Anterior cingulate cortex (tissue), 58 donors: Measurements from ENCODE around the gene GALT.

Experiments
- DNase-seq, 58 donors: peaks; one replicate each; lab custom pipeline; 2025; lab: John Stamatoyannopoulos, UW

Gene GALT

GRCh38 chr9:34646211-34647083, at the start of gene GALT:
Gene GALT (plus strand): TSS chr9:34646675. CDS start chr9:34646705, 30 bp downstream.
- peak; percentile 18 to 95 (median 80) for DNase-seq

DNA sequence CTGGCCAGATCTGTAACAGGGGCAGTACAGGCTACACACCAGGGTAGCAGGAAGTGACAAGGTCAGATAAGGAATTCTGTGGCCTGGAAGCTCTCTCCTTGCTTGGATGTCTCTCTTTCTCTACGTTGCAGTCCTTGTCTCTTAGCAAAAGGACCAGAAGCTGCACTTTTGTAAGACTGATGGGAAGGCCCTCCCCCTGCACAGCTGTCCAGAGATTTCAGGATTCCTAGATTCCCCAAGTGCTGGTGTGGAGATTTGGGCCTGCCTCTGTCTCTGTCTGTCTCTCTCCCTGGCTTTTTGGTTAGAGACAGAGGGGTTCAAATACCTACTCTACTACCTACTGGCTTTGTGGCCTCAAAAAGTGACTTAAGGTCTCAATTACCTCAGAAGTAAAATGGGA, 46.9 kb upstream of the GALT start:
- no peak for DNase-seq

GRCh38 chr9:34600908-34601307, 45.6 kb upstream of the GALT start:
- DNase-seq = no peak

DNA sequence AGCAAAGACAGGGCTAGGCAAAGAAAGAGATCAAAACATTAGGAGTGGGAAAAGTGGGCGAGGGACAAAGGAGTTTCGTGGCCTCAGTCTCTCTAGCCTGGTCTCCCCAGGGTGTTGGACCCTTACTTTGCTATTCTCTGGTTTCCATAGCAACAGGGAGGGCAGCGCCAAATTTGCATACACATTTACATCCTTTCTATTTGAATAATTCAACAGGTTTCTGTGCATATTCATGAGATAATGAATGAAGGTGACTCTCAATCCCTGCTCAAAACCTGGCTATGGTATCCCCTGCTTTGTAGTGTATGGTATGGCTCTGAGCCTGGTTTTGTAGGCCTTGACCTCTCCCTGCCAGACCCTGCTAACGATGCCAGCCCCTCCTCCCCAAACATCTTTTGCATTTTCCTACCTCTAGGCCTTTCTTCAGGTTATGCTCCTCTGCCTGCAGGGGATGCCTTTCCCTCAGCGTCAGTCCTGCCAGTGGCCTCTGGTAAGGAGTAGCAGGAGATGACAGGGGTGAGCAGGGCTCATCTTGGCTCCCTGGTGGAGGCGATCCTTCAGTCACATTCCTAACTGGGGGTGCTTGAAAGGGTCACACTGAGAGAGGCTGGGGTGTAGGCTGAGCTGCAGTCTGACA, 44.4 kb upstream of the GALT start:
- DNase-seq = no peak

GRCh38 chr9:34603610-34604231, 42.8 kb upstream of the GALT start:
- peak in 56 of 58 donors; percentile 18 to 95 (median 70) for DNase-seq

GRCh38 chr9:34606190-34606589, 40.3 kb upstream of the GALT start:
- DNase-seq = no peak

DNA sequence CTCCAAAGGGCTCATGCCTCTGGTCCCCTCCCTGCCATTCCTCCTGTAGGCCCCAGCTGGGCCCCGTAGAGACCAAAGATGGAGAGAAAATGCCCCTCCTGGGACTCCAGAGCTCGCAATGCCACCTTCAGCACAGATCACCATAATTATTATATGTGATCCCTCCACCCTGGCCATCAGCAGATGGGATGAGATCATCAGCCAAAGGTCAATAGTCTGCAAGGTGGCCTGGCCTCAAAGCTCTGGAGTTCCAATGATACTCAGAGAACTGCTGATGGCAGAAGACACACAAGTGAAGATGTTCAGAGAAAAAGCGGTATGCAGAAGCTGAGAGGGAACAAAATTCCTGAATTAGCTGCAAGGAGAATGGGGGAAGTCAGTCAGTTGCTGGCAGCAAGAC, 39.6 kb upstream of the GALT start:
- DNase-seq = no peak

- DNase-seq = no peak
These were observed 39.1 kb upstream of the GALT start for GRCh38 chr9:34607331-34607730.

- DNase-seq = peak in 1 of 58 donors; percentile 23
These were observed 35.9 kb upstream of the GALT start for GRCh38 chr9:34610434-34611206.

DNA sequence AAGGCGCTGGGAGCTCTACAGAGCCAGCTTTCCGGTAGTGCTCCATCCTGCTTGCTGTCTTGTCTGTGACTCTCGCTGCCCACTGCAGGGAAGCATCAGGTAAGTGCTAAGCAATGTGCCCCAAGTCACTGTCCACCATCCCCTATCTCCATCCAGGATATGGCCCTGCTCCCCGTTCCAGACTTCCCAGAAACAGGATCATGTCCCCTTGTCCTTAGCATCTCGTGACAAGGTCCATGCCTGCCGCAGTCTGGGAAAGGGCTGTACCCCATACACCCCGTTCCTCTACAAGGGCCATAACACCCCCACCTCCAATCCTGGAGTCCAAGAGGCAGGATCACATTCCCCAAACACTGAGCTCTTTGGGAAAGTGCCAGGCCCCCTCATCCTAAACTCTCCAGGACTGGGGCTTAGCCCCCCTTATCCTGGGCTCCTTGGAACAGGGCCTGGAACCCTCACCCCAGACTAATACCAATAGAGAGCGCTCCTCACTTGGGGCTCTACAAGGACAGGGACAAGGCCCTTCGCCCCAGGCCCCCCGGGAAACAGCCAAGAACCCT, 35.1 kb upstream of the GALT start:
- peak in 8 of 58 donors; percentile 14 to 47 (median 40) for DNase-seq

DNA sequence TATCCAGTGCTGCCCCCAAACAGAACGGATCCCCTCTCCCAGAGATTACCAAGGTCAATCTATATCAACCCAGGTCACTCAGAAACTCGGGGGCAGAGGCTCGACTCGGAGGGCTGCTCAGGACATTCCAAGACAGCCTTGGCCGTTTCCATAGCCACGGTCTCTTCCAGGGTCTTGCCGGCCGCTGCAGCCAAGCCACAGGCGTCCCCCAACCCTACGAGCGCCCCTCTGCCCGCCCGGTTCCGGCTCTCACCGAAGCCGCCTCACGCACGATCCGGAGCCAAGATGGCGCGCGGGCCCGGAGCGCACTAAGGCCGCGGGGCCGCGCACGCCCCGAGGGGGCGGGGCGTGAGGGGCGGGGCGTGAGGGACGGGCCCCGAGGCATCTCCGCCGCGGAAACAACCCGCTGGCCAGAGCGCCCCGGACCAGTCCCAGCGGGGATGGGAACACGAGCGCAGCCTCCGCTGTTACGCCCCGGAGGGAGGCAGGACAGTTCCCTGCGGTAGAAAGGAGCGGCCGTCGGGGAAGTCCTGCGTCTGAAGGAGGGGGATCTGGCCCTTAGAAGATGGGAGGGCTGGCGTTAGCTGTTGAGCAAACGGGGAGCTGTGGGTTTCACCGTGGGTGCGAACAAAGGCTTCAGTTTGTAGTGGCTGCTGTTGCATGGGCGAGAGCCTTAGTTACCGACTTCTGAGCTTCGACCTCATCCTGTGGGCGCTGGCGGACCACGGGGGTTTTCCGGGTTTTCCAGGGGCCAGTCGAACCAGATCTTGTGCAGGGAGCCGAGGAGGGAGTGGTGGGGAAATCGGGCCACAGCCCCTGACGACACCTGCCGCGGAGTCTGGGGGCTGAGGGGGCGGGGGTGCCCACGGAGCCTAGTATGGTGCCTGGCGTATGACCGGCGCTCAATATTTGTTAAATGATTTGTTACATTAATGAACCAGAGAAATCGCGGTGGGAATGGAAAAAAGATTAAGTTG, 34.4 kb upstream of the GALT start, which contains the start of gene RPP25L:
Gene RPP25L (minus strand): TSS at position 287 of the 977 bp plus-strand sequence. CDS start 801 bp downstream, outside the sequence.
- DNase-seq = peak in 57 of 58 donors; percentile 30 to 88 (median 74)

GRCh38 chr9:34612788-34613390, 33.6 kb upstream of the GALT start:
- peak in 54 of 58 donors; percentile 17 to 83 (median 55) for DNase-seq

GRCh38 chr9:34615132-34615531, 31.3 kb upstream of the GALT start:
- no peak for DNase-seq

GRCh38 chr9:34620061-34620994, 26.1 kb upstream of the GALT start, which contains the start of gene DCTN3:
Gene DCTN3 (minus strand): TSS chr9:34620495. CDS start chr9:34620464, 31 bp downstream.
- DNase-seq = peak; percentile 38 to 97 (median 90)

- DNase-seq = no peak
These were observed 22.9 kb upstream of the GALT start for GRCh38 chr9:34623374-34624235.
